ENCODE results near the gene TRPV3.
"Not testable (repeated sequence)": the region's sequence is repeated elsewhere in the genome, so short reads cannot be mapped to it uniquely, and the experiment has no call there.

TRPV3 gene

DNA sequence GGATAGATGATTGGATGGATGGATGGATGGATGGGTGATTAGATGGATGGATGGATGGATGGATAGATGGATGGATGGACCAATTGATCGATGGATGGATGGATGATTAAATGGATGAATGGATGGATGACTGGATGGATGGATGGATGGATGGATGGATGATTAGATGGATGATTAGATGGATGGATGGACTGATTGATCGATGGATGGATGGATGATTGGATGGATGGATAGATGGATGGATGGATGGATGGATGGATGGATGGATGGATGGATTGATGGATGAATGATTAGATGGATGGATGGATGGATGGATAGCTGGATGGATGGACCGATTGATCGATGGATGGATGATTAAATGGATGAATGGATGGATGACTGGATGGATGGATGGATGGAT is 38.1 kb downstream of the TRPV3 start:
- not testable (repeated sequence) for DNase-seq

DNA sequence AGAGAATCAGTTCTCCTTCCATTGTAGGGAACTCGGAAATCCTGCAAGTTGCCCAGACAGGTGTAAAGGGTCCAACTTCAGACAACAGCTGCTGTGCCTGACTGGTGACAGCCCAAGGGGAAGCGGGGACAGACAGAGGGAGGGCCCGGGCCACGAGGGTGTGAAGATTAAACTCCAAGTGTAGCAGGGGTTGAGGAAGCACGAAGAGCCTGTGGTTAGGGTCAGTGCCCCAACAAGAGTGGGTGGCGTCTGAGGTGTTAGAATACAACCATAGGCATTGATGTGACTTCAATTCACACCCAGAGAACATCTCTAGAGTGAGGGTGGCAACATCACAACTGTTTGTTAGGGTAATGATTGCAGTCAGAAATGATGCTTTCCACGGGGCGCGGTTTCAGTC is 42.7 kb downstream of the TRPV3 start:
- DNase-seq, result no peak

DNA sequence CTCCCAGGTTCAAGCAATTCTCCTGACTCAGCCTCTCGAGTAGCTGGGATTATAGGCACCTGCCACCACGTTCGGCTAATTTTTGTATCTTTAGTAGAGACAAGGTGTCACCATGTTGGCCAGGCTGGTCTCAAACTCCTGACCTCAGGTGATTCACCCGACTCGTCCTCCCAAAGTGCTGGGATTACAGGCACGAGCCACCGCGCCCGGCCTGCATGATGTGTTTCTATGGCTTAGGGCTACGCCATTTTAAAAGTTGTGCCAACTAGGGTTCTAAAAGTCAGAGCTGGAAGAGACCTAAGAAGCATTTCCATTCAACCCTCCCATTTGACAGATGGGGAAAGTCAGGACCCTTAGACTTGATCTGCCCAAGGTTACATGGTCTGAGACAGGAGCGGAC is 43.4 kb downstream of the TRPV3 start:
- DNase-seq, result not testable (repeated sequence)

DNA sequence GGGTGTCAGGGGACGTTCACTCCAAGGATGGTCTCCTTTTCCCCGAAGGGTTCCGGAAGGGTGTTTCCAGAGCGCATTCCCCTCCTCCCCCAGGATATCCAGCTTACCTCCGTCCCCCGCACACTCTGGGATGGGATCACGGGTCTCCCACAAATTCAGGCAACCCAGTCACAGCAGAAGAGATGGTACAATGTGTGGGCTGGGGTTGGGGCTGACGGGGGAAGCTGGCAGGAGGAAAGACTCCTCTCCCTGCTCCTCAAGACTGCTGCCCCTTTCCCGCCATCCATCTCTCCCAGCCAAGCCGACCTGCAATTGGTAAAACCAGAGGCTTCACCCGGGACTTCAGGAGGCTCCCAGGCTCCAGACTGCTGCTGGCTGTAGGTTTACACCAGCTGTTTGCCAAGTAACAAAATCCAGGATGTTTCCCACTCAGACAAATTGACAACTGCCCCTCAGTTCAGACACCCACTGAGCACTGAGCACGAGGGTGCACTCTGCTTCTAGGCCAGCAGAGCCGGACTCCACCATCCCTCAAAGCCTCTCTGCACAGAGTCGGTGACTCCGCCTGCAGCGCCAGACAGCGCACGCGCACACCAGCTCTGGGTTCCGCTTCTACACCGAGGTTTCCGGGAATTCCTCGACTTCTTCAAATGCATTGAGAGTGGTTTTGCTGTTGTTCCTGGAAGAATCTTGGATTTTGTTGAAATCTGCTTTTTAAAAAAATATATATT is 44.1 kb downstream of the TRPV3 start:
- DNase-seq, result no peak

DNA sequence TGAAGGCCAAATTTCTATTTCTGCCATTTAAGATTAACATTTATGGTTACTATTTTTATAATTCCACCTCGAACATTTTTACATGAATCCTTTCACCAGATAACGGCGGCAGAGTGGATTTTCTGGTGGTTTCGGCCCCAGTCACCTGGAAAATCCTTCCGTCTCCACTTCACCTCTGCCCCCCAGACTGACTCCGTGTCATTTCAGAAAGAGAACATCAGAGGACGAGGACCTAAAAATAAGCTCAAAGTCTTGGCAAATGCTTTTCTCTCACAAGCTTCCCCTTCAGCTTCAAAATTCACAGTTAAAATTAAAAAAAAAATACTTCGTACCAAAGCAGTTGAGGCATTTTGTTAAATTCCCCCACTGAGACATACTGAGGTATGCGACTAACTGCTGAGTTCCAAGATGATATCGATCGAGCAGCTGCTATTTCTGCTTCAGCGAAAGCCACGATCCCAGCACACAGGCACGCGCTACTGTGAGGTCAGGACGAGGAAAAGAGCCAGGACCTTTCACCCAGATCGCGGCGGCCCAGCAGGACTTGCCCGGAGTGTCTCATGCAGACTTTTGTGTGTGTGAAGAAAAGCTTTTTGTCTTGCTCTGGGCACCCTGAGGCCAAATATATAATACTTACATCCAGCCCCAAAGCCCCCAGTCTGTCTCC is 45.0 kb downstream of the TRPV3 start:
- DNase-seq, result no peak

DNA sequence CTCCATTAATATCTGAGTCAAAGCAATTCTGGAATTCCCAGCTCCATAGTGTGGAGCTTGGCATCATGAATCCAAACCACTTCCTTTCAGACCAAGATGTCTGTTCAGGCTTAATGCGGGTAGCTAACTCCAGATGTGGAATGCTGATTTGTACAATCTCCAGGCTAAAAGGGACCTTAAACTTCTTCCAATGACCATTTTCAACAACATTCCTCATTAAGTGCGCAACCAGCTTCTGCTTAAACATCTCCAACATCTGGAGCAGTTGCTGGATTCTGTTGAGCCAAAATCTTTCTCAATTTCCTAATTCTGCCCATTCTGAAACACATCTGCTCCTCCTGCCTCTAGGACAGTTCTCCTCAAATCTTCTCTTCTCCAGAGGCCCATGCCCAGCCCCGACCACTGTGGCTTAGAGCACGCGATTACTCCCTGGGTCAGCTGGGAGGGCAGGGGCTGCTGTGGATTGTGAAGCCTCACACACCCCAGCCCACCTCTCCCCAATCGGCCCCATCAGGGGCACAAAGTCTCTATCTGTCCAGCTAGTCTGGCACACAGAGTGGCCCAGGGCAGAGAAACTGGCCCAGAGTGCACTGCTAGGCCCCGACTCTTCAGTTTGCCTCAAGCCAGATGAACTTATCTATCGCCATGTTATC is 45.6 kb downstream of the TRPV3 start:
- DNase-seq, result no peak

DNA sequence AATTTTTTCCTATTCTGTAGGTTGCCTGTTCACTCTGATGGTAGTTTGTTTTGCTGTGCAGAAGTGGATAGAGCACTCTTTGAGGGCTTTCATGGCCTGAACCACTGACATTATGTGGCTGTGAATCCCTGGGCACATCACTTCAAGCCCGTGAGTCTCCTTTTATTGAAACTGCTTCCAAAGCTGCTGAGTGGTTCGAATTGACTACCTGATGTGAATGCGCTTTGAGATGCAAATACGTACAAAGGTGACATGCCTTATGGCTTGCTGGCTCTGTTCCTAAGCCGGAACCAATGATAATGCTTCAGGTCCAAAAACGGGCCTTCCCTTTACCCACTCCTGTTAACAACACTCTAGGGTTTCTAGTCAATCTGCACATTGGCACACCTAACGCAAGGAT is 47.5 kb downstream of the TRPV3 start:
- DNase-seq, result no peak

DNA sequence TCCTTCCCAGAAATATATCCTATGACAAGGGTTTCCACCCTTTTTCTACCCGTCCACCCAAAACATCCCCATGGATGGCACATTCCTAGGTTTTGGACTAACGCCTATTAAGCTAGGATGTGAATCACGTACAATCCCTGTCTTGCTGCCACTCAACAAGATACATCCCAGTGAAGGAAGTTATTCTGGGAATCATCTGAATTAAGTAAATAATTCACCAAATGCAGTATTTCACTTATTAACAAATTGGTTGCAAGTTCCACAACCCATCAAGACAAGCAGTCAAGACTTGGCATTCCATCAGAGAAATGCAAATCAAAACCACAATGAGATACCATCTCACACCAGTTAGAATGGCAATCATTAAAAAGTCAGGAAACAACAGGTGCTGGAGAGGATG is 49.7 kb downstream of the TRPV3 start:
- no peak for DNase-seq

DNA sequence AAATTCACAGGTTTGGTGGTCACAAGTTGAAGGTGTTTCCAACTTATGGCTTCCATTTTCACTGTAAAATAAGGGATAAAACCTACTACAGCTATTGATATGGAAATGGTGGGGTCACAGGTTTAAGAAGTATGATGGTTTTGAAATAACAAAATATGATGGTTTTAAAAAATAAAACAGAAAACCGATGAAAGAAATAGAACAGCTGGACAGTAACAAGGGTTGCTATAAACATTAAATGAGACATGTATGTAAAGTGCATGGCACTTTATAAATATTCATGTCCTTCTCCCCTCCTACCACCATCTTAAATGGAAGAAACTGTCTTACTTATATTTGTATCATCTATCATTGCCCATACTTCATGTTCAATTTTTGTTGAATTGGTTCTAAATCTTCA is 50.5 kb downstream of the TRPV3 start:
- no peak for DNase-seq

DNA sequence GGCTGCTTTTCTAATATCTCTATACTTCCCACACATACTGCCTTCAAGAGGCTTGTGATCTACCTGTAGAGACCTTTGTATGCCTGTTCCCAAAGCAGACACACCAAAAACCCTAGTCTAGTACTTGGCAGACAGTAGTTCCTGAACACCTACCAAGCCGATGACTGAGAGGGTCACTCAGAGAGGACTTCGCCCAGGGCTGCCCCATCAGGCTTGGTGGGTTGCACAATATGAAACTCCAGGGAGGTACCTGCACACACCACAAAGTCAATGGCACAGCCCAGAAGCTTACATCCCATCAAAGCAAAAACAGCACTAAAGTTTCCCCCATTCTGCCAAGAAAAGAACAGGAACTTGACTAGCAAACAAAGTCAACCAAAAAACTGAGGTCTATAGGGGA is 51.6 kb downstream of the TRPV3 start:
- DNase-seq, result no peak

DNA sequence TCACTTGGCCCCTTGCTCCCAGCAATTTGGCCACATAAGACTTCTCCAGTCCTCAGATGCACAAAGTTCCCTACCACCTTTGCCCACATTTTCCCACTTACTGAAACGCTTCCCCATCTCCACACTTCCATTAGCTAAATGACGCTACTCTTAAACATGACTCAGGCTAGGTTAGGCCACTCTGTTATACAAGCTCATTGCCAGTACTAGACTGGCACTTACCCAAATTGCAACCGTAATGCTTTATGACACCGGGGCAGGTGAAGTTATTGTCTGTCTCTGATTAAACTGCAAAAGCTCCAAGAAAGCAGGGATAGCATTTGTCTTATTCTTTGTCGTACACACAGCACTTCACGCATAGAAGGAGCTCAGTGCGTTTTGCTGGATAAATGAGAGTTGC is 52.6 kb downstream of the TRPV3 start:
- no peak for DNase-seq

DNA sequence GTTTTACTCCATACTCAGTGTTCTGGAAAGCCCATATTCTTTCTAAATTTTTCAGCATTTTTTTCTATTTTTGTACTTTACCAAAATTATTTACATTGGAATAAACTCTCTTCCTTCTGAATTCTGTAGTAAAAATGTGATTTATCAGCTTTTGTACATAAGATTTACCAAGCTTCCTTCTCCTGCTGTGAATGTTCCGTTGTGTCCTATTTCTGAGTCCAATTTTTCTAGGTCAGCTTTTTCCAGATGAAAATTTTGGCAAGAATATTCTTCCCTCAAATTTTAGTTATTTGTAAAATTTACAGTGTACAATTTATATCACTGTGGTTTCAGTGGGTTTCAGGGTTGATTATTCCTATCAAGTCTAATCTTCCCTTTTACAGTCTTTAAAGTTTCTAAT is 54.3 kb downstream of the TRPV3 start:
- DNase-seq, result no peak

DNA sequence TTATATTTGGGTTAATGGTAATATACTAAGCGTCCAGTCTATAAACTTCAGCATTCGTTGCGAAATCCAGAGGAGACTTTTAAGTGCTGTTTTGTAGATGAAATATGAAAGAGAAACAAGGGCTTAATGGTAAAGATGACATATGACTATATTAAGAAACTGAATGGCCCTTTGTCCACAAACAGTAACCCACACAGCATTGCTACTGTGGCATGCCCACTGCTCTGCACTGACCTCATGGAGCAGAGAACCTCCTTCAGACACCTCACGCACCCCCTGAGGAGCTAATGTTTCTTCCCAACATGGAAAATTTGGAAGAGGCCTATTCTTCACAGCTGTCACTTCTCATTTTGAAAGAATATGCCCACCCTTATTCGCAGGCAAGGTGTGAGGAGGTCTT is 55.1 kb downstream of the TRPV3 start:
- peak; percentile 1 for DNase-seq

DNA sequence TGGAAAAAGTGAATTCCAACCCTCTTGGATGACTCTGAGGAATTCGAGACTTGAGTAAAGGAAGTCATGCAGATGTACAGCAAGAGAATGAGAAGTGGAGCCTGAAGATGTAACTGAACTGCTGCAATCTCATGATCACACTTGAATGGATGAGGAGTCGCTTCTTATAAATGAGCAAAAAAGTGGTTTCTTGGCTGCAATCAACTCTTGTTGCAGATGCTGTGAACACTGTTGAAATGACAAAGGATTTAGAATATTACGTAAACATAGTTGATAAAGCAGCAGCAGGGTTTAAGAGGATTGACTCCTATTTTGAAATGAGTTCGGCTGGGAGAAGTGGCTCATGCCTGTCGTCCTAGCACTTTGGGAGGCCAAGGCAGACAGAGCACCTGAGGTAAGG is 56.3 kb downstream of the TRPV3 start:
- no peak for DNase-seq

DNA sequence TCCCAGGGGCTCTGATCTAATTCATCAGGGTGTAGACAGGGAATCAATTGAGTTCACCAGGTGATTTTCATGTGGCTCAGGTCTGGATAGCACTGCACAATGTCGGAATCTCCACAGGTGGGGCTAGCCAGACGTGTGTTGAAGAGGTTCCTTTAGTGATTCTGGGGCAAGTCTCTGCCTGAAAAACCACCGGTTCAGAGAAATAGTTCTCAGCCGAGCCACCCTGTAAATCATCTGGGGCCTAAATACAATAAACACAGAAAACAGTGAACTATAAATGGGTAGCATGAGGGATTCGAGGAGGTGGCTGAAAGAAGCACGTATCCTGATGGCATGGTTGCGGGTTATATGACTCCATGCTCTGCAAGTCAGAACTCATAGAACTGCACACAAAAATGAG is 60.5 kb downstream of the TRPV3 start:
- no peak for DNase-seq

DNA sequence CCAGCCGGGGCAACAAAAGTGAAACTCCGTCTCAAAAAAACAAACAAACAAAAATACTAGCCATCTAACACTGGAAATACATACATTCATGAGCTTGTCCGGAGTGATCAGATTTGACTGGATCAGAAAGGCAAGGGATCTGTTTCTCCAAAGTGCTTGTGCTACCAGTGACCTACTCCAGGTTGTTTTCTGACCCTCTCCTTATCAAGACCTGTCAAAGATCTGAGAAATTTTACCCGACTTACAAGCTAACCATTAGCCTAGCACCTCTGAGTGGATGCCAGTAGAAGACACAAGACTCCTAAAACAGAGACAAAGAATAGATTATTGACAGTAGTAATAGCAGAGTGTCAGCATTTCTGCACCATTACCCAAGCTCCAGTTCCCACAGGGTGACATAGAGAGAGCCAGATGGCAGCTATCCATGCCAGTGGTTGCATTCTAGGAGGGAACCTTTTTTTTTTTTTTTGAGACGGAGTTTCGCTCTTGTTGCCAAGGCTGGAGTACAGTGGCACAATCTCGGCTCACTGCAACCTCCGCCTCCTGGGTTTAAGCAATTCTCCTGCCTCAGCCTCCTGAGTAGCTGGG is 72.0 kb downstream of the TRPV3 start:
- no peak for DNase-seq

DNA sequence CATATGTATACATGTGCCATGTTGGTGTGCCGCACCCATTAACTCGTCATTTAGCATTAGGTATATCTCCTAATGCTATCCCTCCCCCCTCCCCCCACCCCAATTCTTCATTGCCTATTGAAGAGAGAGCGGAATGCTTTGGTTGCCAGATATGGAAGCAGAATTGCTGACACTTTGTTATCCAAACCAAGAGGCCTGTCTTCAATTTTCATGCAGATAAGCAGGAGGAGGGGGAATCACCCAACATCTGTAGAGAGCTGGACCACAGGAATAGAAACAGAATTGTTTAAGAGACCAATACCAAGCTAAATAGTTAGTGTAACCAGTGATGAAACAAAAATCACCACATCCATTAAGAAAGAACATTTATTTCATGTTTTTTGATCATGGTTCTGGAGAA is 74.8 kb downstream of the TRPV3 start:
- DNase-seq, result no peak

DNA sequence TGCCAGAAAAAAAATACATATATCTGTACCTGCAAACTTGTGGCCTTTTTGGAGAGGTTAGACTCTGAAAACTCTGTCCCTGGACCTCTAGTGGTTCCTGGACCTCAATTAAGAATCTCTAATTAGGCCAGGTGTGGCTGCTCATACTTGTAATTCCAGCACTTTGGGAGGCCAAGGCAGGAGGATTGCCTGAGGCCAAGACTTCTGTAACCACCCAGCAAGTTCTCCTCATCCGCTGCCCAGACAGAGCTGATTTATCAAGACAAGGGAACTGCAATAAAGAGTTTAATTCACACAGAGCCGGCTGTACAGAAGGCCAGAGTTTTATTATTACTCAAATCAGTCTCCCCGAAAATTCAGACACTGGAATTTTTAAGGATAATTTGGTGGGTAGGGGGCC is 77.6 kb downstream of the TRPV3 start:
- DNase-seq, result no peak

DNA sequence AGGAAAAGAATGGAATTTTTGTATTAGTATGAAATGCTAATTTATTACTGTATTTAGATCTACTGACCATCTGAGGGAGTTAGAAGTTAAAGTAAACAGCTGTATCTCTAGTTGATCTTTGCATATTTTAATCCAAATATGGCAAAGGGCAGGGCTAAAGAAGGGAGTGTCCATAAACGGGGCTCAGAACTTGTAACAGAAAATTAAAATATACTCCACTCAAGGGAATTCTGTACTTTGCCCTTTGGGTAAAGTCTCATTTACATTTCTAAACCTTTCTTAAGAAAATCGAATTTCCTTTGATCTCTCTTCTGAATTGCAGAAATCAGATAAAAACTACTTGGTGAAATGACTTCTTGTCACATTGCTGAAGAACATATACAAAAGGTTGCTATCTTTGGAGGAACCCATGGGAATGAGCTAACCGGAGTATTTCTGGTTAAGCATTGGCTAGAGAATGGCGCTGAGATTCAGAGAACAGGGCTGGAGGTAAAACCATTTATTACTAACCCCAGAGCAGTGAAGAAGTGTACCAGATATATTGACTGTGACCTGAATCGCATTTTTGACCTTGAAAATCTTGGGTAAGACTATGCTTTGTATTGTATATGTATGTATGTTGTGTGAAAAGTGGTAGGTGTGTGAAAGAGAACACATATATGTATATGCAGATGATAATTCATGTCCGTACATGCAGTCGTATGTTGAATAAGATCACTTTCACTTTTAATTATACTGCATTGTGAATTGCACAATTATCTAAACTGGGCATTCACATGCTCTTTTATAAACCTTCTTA is 81.6 kb downstream of the TRPV3 start, which contains the start of gene ASPA:
ASPA (plus strand) TSS at position 186 of the 799 bp plus-strand sequence; CDS start at position 349, 163 bp downstream.
- DNase-seq, result peak; percentile 1

DNA sequence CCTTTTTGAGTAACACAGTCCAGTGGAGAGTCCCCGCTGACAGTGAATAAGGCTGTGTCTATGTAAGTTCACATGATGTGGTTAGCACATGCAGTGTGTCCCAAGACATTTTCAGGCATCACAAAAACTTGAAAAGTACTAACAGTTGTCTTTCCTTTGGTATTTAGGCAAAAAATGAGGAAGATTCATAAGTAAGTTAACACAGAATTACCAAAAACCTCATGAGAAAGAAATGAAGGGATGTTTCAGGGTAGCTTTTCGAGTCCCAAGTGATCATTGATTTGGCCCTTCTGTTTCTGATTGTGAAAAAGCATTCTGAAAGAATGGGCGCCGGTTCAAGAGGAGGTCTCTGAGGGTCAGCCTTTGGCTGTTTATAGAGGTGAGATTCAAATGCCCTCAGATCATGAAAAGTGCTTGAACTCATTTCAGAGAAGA is 82.3 kb downstream of the TRPV3 start:
- no peak for DNase-seq

DNA sequence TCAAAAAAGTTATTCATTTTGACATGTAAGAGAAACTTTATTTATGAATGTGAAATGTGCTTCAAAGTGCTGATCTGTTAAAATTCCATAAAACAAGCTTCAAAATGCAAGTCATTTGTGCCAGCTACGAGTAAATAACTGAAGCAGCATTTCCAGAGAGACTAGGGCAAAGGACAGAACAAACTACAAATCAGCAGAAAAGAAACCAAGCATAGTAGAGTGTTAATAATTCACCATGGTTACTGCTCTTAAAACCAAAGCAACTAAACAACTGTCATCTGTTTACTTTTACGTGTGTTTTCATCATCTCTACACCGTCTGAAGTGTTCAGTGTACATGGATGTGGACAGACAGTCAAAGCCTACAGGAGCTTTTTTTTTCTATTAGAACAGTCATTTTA is 83.4 kb downstream of the TRPV3 start:
- no peak for DNase-seq

DNA sequence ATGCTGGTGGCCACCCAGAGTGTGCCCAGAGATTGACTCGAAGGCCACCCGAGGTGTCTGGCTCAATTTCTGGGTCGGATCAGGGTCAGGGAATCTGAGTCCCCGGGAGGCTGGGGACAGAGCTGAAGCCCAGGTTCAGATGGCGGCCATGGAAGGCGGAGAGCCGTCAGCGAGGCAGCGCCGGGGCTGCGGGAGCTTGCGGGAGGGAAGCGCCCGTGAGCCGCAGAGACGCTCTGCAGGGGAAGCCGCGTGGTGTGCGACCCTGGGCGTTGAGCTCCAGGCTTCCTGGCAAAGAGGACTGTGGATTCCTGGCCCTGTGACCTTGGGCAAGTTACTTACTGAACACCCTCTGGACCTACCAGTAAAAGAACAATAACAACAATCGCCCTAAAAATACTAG is 85.5 kb downstream of the TRPV3 start:
- DNase-seq, result no peak

DNA sequence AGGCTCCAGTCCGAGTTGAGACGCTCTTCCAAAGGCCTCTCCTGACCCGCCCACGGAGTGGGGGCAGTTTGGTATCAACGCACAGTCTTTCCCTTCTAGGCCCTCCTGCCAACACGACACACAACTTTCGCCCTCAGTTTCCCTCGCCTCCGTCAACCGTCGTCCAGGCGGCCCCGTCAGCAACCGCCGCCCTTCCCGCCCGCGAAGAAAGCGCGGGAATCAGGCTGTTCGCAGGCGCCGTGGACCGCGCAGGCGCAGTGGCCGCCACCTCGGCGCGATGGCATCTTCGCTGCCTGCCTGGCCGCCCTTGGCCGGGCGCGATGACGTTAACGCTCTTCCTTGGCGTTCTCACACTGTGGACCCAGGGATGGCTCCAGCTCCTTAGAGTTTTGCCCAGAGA is 86.0 kb downstream of the TRPV3 start, which contains the start of gene SPATA22:
SPATA22 (minus strand) TSS at position 221 of the 400 bp plus-strand sequence. CDS start 2,494 bp downstream, outside the sequence.
- no peak for DNase-seq
